T-helper 1 cell treated with Interleukin-12 subunit alpha and Interleukin-12 subunit beta and Interleukin-4 antibody, amounts not matched to agents 30 μg/mL and 1 μg/mL, for 36 hours (primary cell): ENCODE measurements around the gene ROGDI.

Source experiments
- H3K27ac Mint-ChIP-seq: one replicate; pipeline ENCODE4 v1.8.0; 2021; ENCODE audit warnings: mild to moderate bottlenecking, mixed read lengths
- H3K27me3 Mint-ChIP-seq: one replicate; pipeline ENCODE4 v1.8.0; 2021; ENCODE audit warnings: low read depth, mixed read lengths
- H3K36me3 Mint-ChIP-seq: one replicate; pipeline ENCODE4 v1.8.0; 2021; ENCODE audit warnings: low read depth, mixed read lengths
- H3K4me1 Mint-ChIP-seq: one replicate; pipeline ENCODE4 v1.8.0; 2021; ENCODE audit warnings: low read depth, mixed read lengths
- H3K4me3 Mint-ChIP-seq: one replicate; pipeline ENCODE4 v1.8.0; 2021; ENCODE audit warnings: mild to moderate bottlenecking, moderate library complexity, mixed read lengths
- H3K9me3 Mint-ChIP-seq: one replicate; pipeline ENCODE4 v1.8.0; 2021; ENCODE audit warnings: mixed read lengths

ROGDI gene, protein sequence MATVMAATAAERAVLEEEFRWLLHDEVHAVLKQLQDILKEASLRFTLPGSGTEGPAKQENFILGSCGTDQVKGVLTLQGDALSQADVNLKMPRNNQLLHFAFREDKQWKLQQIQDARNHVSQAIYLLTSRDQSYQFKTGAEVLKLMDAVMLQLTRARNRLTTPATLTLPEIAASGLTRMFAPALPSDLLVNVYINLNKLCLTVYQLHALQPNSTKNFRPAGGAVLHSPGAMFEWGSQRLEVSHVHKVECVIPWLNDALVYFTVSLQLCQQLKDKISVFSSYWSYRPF

GRCh38 chr16:4801962-4802658, at the start of gene ROGDI:
ROGDI (minus strand) TSS chr16:4802633; CDS start chr16:4802571, 62 bp downstream.
- Mint-ChIP-seq H3K27me3 (no peaks in the 10 kb centered on the region), H3K4me1 (peaks cover 9% of the 10 kb centered on the region), H3K27ac (peak within 1 kb of the TSS; percentile 72), H3K4me3 (peak within 1 kb of the TSS; percentile 83), H3K36me3 (peaks cover 6% of the 10 kb centered on the region), H3K9me3 (no peaks in the 10 kb centered on the region)

- Mint-ChIP-seq H3K36me3 (peaks cover 14% of the 10 kb centered on the region), H3K4me3 (peak overlapping the region; percentile 17), H3K27ac (no peak overlapping the region), H3K27me3 (no peaks in the 10 kb centered on the region), H3K9me3 (no peaks in the 10 kb centered on the region), H3K4me1 (peaks cover 48% of the 10 kb centered on the region)
These were observed 47.8 kb upstream of the ROGDI start for GRCh38 chr16:4850211-4850610.

- no peaks in the 10 kb centered on the region for H3K27me3 Mint-ChIP-seq
- H3K27ac Mint-ChIP-seq: peak overlapping the region; percentile 77
- H3K4me3 Mint-ChIP-seq: peak overlapping the region; percentile 84
- H3K36me3 Mint-ChIP-seq: peaks cover 26% of the 10 kb centered on the region
- no peaks in the 10 kb centered on the region for H3K9me3 Mint-ChIP-seq
- H3K4me1 Mint-ChIP-seq: peaks cover 53% of the 10 kb centered on the region
These were observed 45.5 kb upstream of the ROGDI start for GRCh38 chr16:4847774-4848587.

DNA sequence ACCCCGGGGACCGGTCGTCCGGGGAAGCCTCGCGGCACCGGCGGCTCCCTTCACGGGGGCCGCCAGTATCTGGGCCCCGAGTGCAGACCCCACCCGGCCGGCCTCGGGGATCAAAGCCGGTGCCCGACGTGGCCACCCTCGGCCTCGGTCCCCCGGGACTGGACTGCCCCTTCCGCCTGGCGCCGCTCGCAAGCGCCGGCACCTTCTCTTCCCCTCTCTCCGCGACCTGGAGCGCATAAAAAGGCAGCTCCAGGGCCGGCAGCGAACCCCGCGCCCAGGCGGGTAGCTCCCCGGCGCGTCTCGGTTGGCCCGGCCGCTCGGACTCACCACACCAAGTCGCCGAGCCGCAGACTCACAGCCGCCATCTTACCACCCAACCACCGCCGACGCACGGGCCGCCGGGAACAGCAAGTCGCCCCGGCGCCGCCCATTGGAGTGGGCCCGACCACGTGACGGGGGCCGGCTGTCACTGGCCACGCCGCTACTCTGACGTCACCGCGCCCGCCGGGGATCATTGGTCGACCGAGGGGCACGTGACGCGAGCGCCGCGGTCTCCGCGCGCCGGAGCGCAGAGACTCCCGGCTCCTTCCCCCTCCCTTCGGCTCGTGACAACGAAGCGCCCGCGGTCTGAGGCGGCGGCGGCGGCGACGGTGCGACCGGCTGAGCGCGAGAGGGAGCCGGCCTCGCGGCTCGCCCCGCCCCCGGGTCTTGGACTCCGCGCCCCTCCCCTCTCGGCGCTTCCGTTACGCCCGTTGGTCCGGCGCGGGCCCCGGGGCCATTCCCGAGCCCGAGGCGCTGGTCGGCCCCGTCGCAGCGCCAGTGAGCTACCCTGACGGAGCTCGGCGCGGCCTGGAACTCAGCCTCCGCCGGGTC, 44.7 kb upstream of the ROGDI start, which contains the start of the genes GLYR1 and UBN1:
TSS of gene GLYR1 (minus strand) at position 388 of the 873 bp plus-strand sequence. CDS start at position 365, 23 bp downstream.
TSS of gene UBN1 (plus strand) at position 581 of the 873 bp plus-strand sequence. CDS start 5,437 bp downstream, outside the sequence.
- peak within 1 kb of the TSS; percentile 84 for H3K4me3 Mint-ChIP-seq
- no peaks in the 10 kb centered on the region for H3K27me3 Mint-ChIP-seq
- peaks cover 51% of the 10 kb centered on the region for H3K4me1 Mint-ChIP-seq
- H3K36me3 Mint-ChIP-seq: peaks cover 25% of the 10 kb centered on the region
- peak within 1 kb of the TSS; percentile 89 for H3K27ac Mint-ChIP-seq
- no peaks in the 10 kb centered on the region for H3K9me3 Mint-ChIP-seq

GRCh38 chr16:4846503-4846900, 44.1 kb upstream of the ROGDI start:
- peak overlapping the region; percentile 85 for H3K27ac Mint-ChIP-seq
- H3K9me3 Mint-ChIP-seq: no peaks in the 10 kb centered on the region
- peaks cover 28% of the 10 kb centered on the region for H3K36me3 Mint-ChIP-seq
- H3K4me1 Mint-ChIP-seq: peaks cover 46% of the 10 kb centered on the region
- no peaks in the 10 kb centered on the region for H3K27me3 Mint-ChIP-seq
- H3K4me3 Mint-ChIP-seq: peak overlapping the region; percentile 78

GRCh38 chr16:4840984-4841383, 38.6 kb upstream of the ROGDI start:
- H3K4me1 Mint-ChIP-seq: peaks cover 12% of the 10 kb centered on the region
- no peak overlapping the region for H3K27ac Mint-ChIP-seq
- no peaks in the 10 kb centered on the region for H3K27me3 Mint-ChIP-seq
- H3K9me3 Mint-ChIP-seq: no peaks in the 10 kb centered on the region
- peaks cover 54% of the 10 kb centered on the region for H3K36me3 Mint-ChIP-seq
- H3K4me3 Mint-ChIP-seq: no peak overlapping the region

GRCh38 chr16:4839942-4840341, 37.5 kb upstream of the ROGDI start:
- Mint-ChIP-seq H3K9me3 (no peaks in the 10 kb centered on the region), H3K36me3 (peaks cover 47% of the 10 kb centered on the region), H3K27me3 (no peaks in the 10 kb centered on the region), H3K4me3 (no peak overlapping the region), H3K27ac (peak overlapping the region; percentile 6), H3K4me1 (peaks cover 4% of the 10 kb centered on the region)

- Mint-ChIP-seq H3K9me3 (no peaks in the 10 kb centered on the region), H3K27ac (no peak overlapping the region), H3K4me1 (no peaks in the 10 kb centered on the region), H3K27me3 (no peaks in the 10 kb centered on the region), H3K4me3 (no peak overlapping the region), H3K36me3 (peaks cover 37% of the 10 kb centered on the region)
These were observed 35.5 kb upstream of the ROGDI start for GRCh38 chr16:4837733-4838501.

GRCh38 chr16:4836727-4837126, 34.3 kb upstream of the ROGDI start:
- no peaks in the 10 kb centered on the region for H3K27me3 Mint-ChIP-seq
- peaks cover 45% of the 10 kb centered on the region for H3K36me3 Mint-ChIP-seq
- H3K27ac Mint-ChIP-seq: no peak overlapping the region

GRCh38 chr16:4833584-4833983, 31.2 kb upstream of the ROGDI start:
- Mint-ChIP-seq H3K9me3 (no peaks in the 10 kb centered on the region), H3K36me3 (peaks cover 45% of the 10 kb centered on the region), H3K27ac (no peak overlapping the region), H3K4me1 (peaks cover 2% of the 10 kb centered on the region), H3K4me3 (no peak overlapping the region), H3K27me3 (no peaks in the 10 kb centered on the region)

More at GRCh38 chr16:4836727-4837126, 34.3 kb upstream of the ROGDI start:
- Mint-ChIP-seq H3K4me1 (no peaks in the 10 kb centered on the region), H3K4me3 (no peak overlapping the region), H3K9me3 (no peaks in the 10 kb centered on the region)

DNA sequence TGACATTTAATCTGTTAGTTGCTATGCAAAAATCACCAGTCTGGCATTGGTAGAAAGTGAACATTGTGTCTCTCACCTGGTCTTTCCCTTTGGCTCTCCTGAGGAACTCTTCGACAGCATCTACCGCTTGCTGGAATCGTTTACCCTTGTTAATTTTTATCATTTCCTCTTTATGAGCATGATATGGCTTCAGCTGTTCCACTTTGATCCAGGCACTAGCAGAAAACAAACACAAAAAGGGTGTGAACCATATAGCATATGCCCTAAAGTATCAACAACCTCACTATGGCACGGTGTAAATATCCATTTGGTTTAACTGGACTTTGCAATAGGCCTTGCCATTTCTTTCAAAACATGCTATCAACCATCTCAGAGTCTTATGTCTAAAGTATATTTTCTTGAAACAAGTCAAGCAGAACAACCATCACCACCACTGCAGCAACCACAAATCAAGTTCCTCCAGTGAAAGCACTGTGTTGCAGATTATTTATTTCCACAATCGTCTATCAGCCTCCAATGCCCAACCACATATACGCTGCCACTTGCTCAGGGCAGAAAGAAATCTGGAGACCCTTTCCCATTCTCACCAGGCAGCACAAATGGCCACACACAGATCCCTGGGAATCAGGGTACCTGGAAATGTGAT, 30.4 kb upstream of the ROGDI start:
- Mint-ChIP-seq H3K36me3 (peaks cover 46% of the 10 kb centered on the region), H3K4me1 (peaks cover 2% of the 10 kb centered on the region), H3K27ac (no peak overlapping the region), H3K4me3 (no peak overlapping the region), H3K27me3 (no peaks in the 10 kb centered on the region), H3K9me3 (no peaks in the 10 kb centered on the region)

DNA sequence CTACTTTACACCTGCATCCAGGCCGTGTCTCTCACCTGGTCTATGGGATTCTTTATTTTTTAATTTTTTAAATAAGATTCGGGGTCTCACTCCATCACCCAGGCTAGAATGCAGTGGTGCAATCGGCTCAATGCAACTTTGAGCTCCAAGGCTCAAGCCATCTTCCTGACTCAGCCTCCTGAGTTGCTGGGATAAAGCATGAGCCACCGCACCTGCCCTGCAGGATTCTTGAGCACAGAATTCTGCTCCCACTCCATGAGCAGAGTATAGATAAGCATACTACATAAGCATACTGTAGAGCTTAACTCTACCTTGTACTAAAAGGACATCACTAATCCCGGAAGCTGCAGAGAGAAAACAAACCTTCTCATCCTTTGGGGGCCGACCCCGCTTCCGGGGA, 29.2 kb upstream of the ROGDI start:
- Mint-ChIP-seq H3K27ac (no peak overlapping the region), H3K4me3 (no peak overlapping the region), H3K4me1 (peaks cover 2% of the 10 kb centered on the region), H3K27me3 (no peaks in the 10 kb centered on the region), H3K36me3 (peaks cover 46% of the 10 kb centered on the region), H3K9me3 (no peaks in the 10 kb centered on the region)

GRCh38 chr16:4830408-4830807, 28.0 kb upstream of the ROGDI start:
- Mint-ChIP-seq H3K9me3 (no peaks in the 10 kb centered on the region), H3K27me3 (no peaks in the 10 kb centered on the region), H3K4me1 (peaks cover 2% of the 10 kb centered on the region), H3K27ac (no peak overlapping the region), H3K36me3 (peaks cover 46% of the 10 kb centered on the region), H3K4me3 (no peak overlapping the region)
